ENCODE results near the gene SUN1.
A peak's percentile ranks its signal among the peaks of the same experiment; 100 is the strongest.

Gene SUN1

GRCh38 chr7:832968-833424, 720 bp downstream of the SUN1 start:
- Histone ChIP-seq H3K9me3 (replicated peaks; ENCODE audit: insufficient read depth, low read length) (no peaks in the 10 kb centered on the region), H3K27me3 (replicated peaks; ENCODE audit: insufficient read depth, low read length) (no peaks in the 10 kb centered on the region), H3K36me3 (replicated peaks; ENCODE audit: insufficient read depth, low read length) (no peaks in the 10 kb centered on the region; the same call in 1 of the 2 replicates), H4K20me1 (ENCODE audit: insufficient read depth, low read length) (no peaks in the 10 kb centered on the region), H3K4me1 (ENCODE audit: low read length) (peaks cover 24% of the 10 kb centered on the region), H3K4me2 (ENCODE audit: low read depth, low read length) (peak overlapping the region; percentile 73; the same call in 1 of the 2 replicates), H3K9me2 (replicated peaks; ENCODE audit: insufficient read depth, low read length) (no peaks in the 10 kb centered on the region), H3K4me3 (ENCODE audit: low read length) (no peak overlapping the region), H2AFZ (ENCODE audit: low read length) (no peak overlapping the region), H3K27ac (ENCODE audit: low read length) (peak overlapping the region; percentile 91), H3K9ac (ENCODE audit: low read length) (no peak overlapping the region), H3K79me2 (ENCODE audit: low read length) (peaks cover 89% of the 10 kb centered on the region), H3F3A (ENCODE audit: insufficient read depth, low read length) (peaks cover 25% of the 10 kb centered on the region)
- TF ChIP-seq CTCF (IDR thresholded peaks at IDR 0.05; ENCODE audit: low read length) (no peak), EZH2phosphoT487 (IDR thresholded peaks at IDR 0.05; ENCODE audit: low read length) (no peak)
- no peak for DNase-seq

GRCh38 chr7:833601-834258, 1.5 kb downstream of the SUN1 start:
- Histone ChIP-seq H3K27ac (ENCODE audit: low read length) (no peak overlapping the region), H3K4me2 (ENCODE audit: low read depth, low read length) (no peak overlapping the region), H3K9me2 (replicated peaks; ENCODE audit: insufficient read depth, low read length) (no peaks in the 10 kb centered on the region), H4K20me1 (ENCODE audit: insufficient read depth, low read length) (no peaks in the 10 kb centered on the region), H3K36me3 (replicated peaks; ENCODE audit: insufficient read depth, low read length) (peaks cover 2% of the 10 kb centered on the region; the same call in 1 of the 2 replicates), H3K79me2 (ENCODE audit: low read length) (peaks cover 86% of the 10 kb centered on the region), H3K4me3 (ENCODE audit: low read length) (no peak overlapping the region), H3F3A (ENCODE audit: insufficient read depth, low read length) (peaks cover 25% of the 10 kb centered on the region), H3K9ac (ENCODE audit: low read length) (no peak overlapping the region), H3K27me3 (replicated peaks; ENCODE audit: insufficient read depth, low read length) (no peaks in the 10 kb centered on the region), H2AFZ (ENCODE audit: low read length) (no peak overlapping the region), H3K4me1 (ENCODE audit: low read length) (peaks cover 24% of the 10 kb centered on the region), H3K9me3 (replicated peaks; ENCODE audit: insufficient read depth, low read length) (no peaks in the 10 kb centered on the region)
- TF ChIP-seq EZH2phosphoT487 (IDR thresholded peaks at IDR 0.05; ENCODE audit: low read length) (no peak), CTCF (IDR thresholded peaks at IDR 0.05; ENCODE audit: low read length) (no peak), EZH2 (optimal IDR thresholded peaks at IDR 0.05; ENCODE audit: low read depth, low read length) (no peak)
- no peak for DNase-seq

- Histone ChIP-seq H3K79me2 (ENCODE audit: low read length) (peaks cover 81% of the 10 kb centered on the region), H3K9me3 (replicated peaks; ENCODE audit: insufficient read depth, low read length) (no peaks in the 10 kb centered on the region), H3K27ac (ENCODE audit: low read length) (no peak overlapping the region), H3K4me2 (ENCODE audit: low read depth, low read length) (no peak overlapping the region), H3K4me1 (ENCODE audit: low read length) (peaks cover 24% of the 10 kb centered on the region), H3K36me3 (replicated peaks; ENCODE audit: insufficient read depth, low read length) (0 out of 2 replicates have a peak, but pooled peaks cover 6% of the 10 kb centered on the region), H3K9ac (ENCODE audit: low read length) (no peak overlapping the region), H2AFZ (ENCODE audit: low read length) (no peak overlapping the region), H4K20me1 (ENCODE audit: insufficient read depth, low read length) (no peaks in the 10 kb centered on the region), H3F3A (ENCODE audit: insufficient read depth, low read length) (peaks cover 25% of the 10 kb centered on the region), H3K4me3 (ENCODE audit: low read length) (no peak overlapping the region), H3K27me3 (replicated peaks; ENCODE audit: insufficient read depth, low read length) (no peaks in the 10 kb centered on the region), H3K9me2 (replicated peaks; ENCODE audit: insufficient read depth, low read length) (no peaks in the 10 kb centered on the region)
- no peak for DNase-seq
- TF ChIP-seq EZH2 (optimal IDR thresholded peaks at IDR 0.05; ENCODE audit: low read depth, low read length) (no peak), CTCF (IDR thresholded peaks at IDR 0.05; ENCODE audit: low read length) (no peak), EZH2phosphoT487 (IDR thresholded peaks at IDR 0.05; ENCODE audit: low read length) (no peak)
Observed at GRCh38 chr7:834277-834676, 2.0 kb downstream of the SUN1 start.
